SJSA1 (cell line): Measurements from ENCODE around the gene ADCY1. TPM values are rescaled to one million over a fixed set of nuclear protein-coding genes. Genes with fewer than 3 reads are reported as not detected.
"Not testable (repeated sequence)": the region's sequence is repeated elsewhere in the genome, so short reads cannot be mapped to it uniquely, and the experiment has no call there.

ENCODE experiments used
- DNase-seq, 2 experiments: peaks; one replicate each; pipeline ENCODE4 v3.0.0-alpha.2; 2015 to 2020; ENCODE audit warnings: low spot score in 2 of 2, low read depth in 1 of 2
- H3K27ac ChIP-seq: fragments of 250-450 bp; sonication (Bioruptor Pico); 2 replicates; pipeline ENCODE4 v1.5.1; 2020; ENCODE audit warnings: mild to moderate bottlenecking, moderate library complexity
- H3K27me3 ChIP-seq: fragments of 250-450 bp; sonication (Bioruptor Pico); replicated peaks from 2 replicates; pipeline ENCODE4 v1.5.1; 2020; ENCODE audit warnings: mild to moderate bottlenecking, moderate library complexity
- H3K36me3 ChIP-seq: fragments of 250-450 bp; sonication (Bioruptor Pico); 2 replicates; pipeline ENCODE4 v1.5.1; 2020; ENCODE audit warnings: mild to moderate bottlenecking
- H3K4me1 ChIP-seq: fragments of 250-450 bp; sonication (Bioruptor Pico); replicated peaks from 2 replicates; pipeline ENCODE4 v1.6.1; 2021; ENCODE audit warnings: mild to moderate bottlenecking
- H3K4me3 ChIP-seq: fragments of 250-450 bp; sonication (Bioruptor Pico); 2 replicates; pipeline ENCODE4 v1.5.1; 2020; ENCODE audit warnings: mild to moderate bottlenecking
- H3K9me3 ChIP-seq: fragments of 250-450 bp; sonication (Bioruptor Pico); replicated peaks from 2 replicates; pipeline ENCODE4 v1.5.1; 2020; ENCODE audit warnings: mild to moderate bottlenecking
- total RNA-seq: library from RNA; depleted of rRNA; stranded (reverse); fragments of >200 nt; shearing (Covaris generic); gene quantifications from 2 replicates; pipeline ENCODE4 v1.2.3, GENCODE V29; 2014

ADCY1 gene
- total RNA-seq, 1 experiment from 2014 or later, result 0.05 TPM

DNA sequence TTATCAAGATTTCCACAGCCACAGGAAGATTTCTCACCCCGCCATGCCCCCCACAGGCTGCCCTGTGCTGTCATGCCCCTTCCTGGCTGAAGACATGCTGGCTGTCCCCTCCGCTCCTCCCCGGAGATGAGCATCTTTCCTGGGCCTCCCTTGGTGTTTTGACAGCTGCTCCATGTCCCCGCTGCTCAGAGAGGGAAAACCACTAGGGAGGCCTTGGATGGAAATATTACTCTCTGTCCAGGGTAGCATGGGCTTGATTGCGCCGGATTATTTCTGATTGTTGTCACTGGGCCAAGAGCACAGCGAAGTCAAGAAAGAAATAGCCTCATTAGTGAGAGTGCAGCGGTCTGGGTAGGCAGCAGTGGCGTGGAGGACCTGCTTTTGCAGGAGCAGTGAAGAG, 164.8 kb downstream of the ADCY1 start:
- not testable (repeated sequence) for DNase-seq, H3K4me1 ChIP-seq, H3K27ac ChIP-seq, H3K4me3 ChIP-seq, H3K9me3 ChIP-seq, H3K27me3 ChIP-seq, H3K36me3 ChIP-seq

- H3K4me3 ChIP-seq, H3K27me3 ChIP-seq, H3K9me3 ChIP-seq, H3K27ac ChIP-seq, H3K36me3 ChIP-seq, DNase-seq, H3K4me1 ChIP-seq: not testable (repeated sequence)
Measured at GRCh38 chr7:45740573-45740972, 166.4 kb downstream of the ADCY1 start.

GRCh38 chr7:45748976-45749375, 174.8 kb downstream of the ADCY1 start:
- H3K27ac ChIP-seq, H3K9me3 ChIP-seq, DNase-seq, H3K4me1 ChIP-seq, H3K27me3 ChIP-seq, H3K4me3 ChIP-seq: not testable (repeated sequence)
- peaks cover 22% of the 10 kb centered on the region for H3K36me3 ChIP-seq

DNA sequence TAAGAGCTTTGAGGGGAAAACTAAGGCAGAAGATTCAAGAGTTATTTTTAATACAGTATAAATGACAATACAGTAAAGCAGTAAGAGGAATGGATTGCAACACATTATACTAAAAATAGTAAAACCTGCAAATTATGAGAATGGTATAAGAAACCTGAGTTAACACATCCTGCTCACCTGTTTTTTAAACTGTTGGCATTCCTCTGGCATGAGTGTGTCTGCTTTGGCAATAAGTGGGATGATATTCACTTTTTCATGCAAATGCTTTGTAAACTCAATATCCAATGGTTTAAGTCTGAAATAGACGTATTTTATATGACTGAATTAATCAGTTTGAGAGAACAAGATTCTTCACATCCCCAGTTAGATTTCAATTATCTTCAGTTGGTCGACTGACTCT, 177.2 kb downstream of the ADCY1 start:
- H3K9me3 ChIP-seq, H3K4me1 ChIP-seq, H3K4me3 ChIP-seq, DNase-seq, H3K27ac ChIP-seq, H3K27me3 ChIP-seq: not testable (repeated sequence)
- peaks cover 24% of the 10 kb centered on the region for H3K36me3 ChIP-seq

DNA sequence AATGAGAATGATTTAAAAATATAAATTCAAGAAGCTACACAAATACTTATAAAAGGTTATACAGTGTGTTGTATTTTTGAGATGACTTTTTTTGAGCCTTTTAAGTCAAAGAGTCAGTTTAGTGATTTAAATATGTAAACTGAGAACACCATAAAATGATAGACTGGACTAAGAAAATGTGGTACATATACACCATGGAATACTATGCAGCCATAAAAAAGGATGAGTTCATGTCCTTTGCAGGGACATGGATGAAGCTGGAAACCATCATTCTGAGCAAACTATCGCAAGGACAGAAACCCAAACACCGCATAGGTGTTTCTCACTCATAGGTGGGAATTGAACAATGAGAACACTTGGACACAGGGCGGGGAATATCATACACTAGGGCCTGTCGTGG, 182.2 kb downstream of the ADCY1 start:
- not testable (repeated sequence) for H3K27ac ChIP-seq, H3K4me3 ChIP-seq, H3K9me3 ChIP-seq, H3K4me1 ChIP-seq, DNase-seq, H3K27me3 ChIP-seq
- H3K36me3 ChIP-seq, result peaks cover 22% of the 10 kb centered on the region

GRCh38 chr7:45756757-45757156, 182.6 kb downstream of the ADCY1 start:
- H3K4me1 ChIP-seq, H3K27ac ChIP-seq, H3K9me3 ChIP-seq, DNase-seq, H3K4me3 ChIP-seq, H3K27me3 ChIP-seq: not testable (repeated sequence)
- peaks cover 21% of the 10 kb centered on the region for H3K36me3 ChIP-seq

- not testable (repeated sequence) for DNase-seq, H3K36me3 ChIP-seq, H3K4me3 ChIP-seq, H3K27me3 ChIP-seq, H3K9me3 ChIP-seq, H3K27ac ChIP-seq
- H3K4me1 ChIP-seq, result peaks cover 16% of the 10 kb centered on the region
Measured at GRCh38 chr7:45759464-45759863, 185.3 kb downstream of the ADCY1 start.

- peaks cover 16% of the 10 kb centered on the region for H3K4me1 ChIP-seq
- H3K36me3 ChIP-seq, H3K27me3 ChIP-seq, H3K4me3 ChIP-seq, H3K9me3 ChIP-seq: not testable (repeated sequence)
- peak overlapping the region; percentile 95 for H3K27ac ChIP-seq
- peak; percentile 53 to 87 for DNase-seq
Measured at GRCh38 chr7:45761545-45762205, 187.5 kb downstream of the ADCY1 start.

DNA sequence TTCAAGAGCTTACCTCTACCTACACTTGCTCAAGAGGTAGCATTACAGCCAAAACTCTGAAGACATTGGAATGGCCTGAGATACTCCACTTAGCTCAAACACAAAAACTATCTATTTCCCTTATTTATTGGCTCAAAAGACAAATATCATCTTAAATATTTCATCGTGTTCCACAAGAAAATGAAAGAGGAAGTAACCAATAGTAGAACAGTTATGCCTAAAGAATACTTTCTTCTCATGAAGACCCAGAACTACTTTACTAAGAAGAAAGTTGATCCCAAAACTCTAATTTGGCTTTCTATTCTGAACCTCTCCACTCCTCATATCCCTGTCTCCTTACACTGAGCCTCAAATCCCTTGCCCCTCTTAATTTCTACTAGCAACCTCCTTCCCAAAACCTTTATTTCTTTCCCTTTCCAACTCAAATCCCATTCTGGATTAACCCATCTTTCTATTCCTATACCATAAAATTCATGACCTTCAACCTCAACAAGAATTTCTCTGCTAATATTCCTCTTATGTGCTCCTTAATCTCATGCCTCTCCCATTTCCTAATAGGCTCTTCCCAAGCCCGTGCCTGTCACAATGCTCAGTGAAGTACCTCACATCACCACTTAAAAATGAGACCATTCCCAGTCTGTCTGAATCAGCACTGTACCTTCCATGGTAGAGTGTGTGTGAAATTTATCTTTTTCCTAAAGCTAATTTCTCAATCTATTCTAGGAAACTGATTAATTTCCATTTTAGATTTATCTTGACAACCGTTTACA, 188.2 kb downstream of the ADCY1 start:
- Histone ChIP-seq H3K27ac (peak overlapping the region; percentile 95), H3K4me1 (peaks cover 16% of the 10 kb centered on the region)
- H3K27me3 ChIP-seq, H3K4me3 ChIP-seq, H3K9me3 ChIP-seq, H3K36me3 ChIP-seq: not testable (repeated sequence)
- DNase-seq, result peak in 1 of 2 experiments; percentile 61

DNA sequence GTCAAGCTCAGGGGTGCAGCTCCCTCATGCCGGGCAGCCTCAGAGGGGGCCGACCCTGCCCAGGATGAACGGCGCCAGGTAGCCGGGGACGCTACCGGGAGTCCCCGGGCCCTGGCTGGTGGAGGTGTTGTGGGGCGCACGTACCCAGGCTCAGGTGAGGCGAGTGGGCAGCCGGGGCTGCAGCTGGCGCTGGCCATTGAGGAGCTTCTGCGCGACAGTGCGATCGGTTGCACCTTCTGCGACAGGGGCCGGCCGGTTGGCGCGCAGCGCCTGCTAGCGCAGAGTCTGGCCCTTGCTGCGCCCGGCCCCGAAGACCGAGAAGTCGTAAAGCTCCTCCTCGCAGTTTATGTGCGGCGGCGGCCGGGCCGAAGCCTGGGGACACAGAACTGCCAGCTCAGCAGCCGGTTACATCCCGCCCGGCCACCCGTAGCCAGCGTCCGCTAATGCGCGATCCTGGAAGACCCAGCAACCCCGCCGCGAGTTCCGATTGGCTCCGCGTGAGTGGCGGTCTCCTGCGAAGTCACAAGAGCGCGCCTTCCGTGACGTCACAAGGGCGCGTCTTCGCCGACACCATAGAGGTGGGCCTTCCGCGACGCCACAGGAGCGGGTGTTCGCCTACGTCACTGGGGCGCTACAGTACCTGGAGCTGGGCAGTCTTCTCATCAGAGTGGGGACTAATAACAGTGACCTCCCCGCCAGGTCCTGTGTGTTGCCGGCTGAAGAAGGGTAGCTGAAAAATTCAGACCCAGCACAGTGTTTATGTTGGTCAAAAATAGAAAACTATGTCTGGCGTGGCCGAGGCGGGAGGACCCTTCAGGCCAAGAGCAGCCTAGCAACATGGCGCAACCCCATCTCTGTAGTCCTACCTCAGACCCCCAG, 194.6 kb downstream of the ADCY1 start:
- not testable (repeated sequence) for H3K27me3 ChIP-seq, H3K36me3 ChIP-seq, H3K9me3 ChIP-seq, H3K4me1 ChIP-seq
- DNase-seq, result peak; percentile 95 to 98
- peak overlapping the region; percentile 83 for H3K27ac ChIP-seq
- H3K4me3 ChIP-seq, result peak overlapping the region; percentile 52

GRCh38 chr7:45769626-45770025, 195.5 kb downstream of the ADCY1 start:
- H3K9me3 ChIP-seq, DNase-seq, H3K4me3 ChIP-seq, H3K27me3 ChIP-seq, H3K27ac ChIP-seq, H3K4me1 ChIP-seq, H3K36me3 ChIP-seq: not testable (repeated sequence)
